Measurements from ENCODE around the gene CFAP97. TPM values are rescaled to one million over a fixed set of nuclear protein-coding genes. Genes with fewer than 3 reads are reported as not detected.

CFAP97 gene
- total RNA-seq, 1 experiment from 2014 or later, result 36.9 TPM

DNA sequence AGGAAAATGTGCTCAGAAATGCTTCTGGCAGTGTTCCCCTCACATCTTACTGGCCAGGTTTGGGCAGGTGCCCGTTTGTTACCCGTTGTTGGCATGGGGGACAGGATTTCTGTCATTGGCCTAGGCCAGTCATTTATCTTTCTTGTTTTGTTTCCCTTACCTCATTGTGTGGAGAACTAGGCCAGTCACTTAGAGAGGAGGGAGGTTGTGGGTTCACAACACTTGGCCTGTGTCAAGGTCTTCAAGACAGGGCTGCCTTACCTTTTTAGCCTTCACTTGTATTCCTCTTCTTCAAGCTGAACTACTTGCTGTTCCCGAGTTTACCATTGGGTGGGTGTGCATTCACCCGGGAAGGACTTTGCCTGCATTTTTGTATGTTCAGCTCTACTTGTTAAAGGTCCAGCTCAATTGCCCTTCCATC is 23.3 kb upstream of the CFAP97 start:
- no peak for DNase-seq
- CTCF ChIA-PET, result interaction anchor here (0.7 to 1.3 kb wide), 2 partner anchors 170 to 199 kb away, joined by 3 read pairs; partner anchors contain the start of genes ANKRD37 and UFSP2
- H3K9me3 Mint-ChIP-seq (ENCODE audit: low read depth, unreplicated experiment), result no peaks in the 10 kb centered on the region
- H3K4me1 Mint-ChIP-seq (ENCODE audit: low read depth, unreplicated experiment), result peaks cover 7% of the 10 kb centered on the region
- intact Hi-C loops (cut with micrococcal nuclease; ENCODE audit: unreplicated experiment), result no loop called here
- no peak overlapping the region for H3K27ac Mint-ChIP-seq (ENCODE audit: unreplicated experiment)
- H3K27me3 Mint-ChIP-seq (ENCODE audit: unreplicated experiment), result no peaks in the 10 kb centered on the region
- no TSS peak for BruUV-seq (replicated peaks)
- no peak overlapping the region for H3K4me3 Mint-ChIP-seq (ENCODE audit: low read depth, unreplicated experiment)
- TF ChIP-seq, protein P1, sequence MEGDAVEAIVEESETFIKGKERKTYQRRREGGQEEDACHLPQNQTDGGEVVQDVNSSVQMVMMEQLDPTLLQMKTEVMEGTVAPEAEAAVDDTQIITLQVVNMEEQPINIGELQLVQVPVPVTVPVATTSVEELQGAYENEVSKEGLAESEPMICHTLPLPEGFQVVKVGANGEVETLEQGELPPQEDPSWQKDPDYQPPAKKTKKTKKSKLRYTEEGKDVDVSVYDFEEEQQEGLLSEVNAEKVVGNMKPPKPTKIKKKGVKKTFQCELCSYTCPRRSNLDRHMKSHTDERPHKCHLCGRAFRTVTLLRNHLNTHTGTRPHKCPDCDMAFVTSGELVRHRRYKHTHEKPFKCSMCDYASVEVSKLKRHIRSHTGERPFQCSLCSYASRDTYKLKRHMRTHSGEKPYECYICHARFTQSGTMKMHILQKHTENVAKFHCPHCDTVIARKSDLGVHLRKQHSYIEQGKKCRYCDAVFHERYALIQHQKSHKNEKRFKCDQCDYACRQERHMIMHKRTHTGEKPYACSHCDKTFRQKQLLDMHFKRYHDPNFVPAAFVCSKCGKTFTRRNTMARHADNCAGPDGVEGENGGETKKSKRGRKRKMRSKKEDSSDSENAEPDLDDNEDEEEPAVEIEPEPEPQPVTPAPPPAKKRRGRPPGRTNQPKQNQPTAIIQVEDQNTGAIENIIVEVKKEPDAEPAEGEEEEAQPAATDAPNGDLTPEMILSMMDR (IDR thresholded peaks at IDR 0.05; ENCODE audit: unreplicated experiment), result no peak
- no peaks in the 10 kb centered on the region for H3K36me3 Mint-ChIP-seq (ENCODE audit: insufficient read depth, unreplicated experiment)

DNA sequence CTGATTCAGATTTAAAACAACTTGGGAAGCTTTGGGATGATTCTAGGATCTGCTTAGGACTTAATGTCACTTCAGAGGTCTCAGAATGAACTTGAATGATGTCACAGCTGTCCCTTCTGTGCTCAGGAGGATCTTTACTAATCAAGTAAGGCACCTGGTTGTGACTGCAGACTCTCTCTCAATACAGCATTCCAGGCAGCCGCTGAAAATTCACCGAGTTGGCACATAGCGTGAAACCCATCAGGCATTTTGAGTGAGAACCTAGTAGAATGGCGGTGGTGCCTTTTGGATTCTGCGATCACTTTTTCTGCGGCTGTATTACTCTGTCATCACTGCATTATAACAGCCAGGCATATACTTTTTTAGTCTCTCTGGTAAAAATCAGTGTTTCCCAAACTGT is 22.1 kb upstream of the CFAP97 start:
- TF ChIP-seq, protein P1 (IDR thresholded peaks at IDR 0.05; ENCODE audit: unreplicated experiment), result no peak
- CTCF ChIA-PET, result no interaction called here
- DNase-seq, result no peak
- H3K27me3 Mint-ChIP-seq (ENCODE audit: unreplicated experiment), result no peaks in the 10 kb centered on the region
- BruUV-seq (replicated peaks), result no TSS peak
- peaks cover 9% of the 10 kb centered on the region for H3K4me1 Mint-ChIP-seq (ENCODE audit: low read depth, unreplicated experiment)
- no peak overlapping the region for H3K27ac Mint-ChIP-seq (ENCODE audit: unreplicated experiment)
- peaks cover 5% of the 10 kb centered on the region for H3K9me3 Mint-ChIP-seq (ENCODE audit: low read depth, unreplicated experiment)
- intact Hi-C loops (cut with micrococcal nuclease; ENCODE audit: unreplicated experiment), result no loop called here
- H3K4me3 Mint-ChIP-seq (ENCODE audit: low read depth, unreplicated experiment), result no peak overlapping the region
- peaks cover 5% of the 10 kb centered on the region for H3K36me3 Mint-ChIP-seq (ENCODE audit: insufficient read depth, unreplicated experiment)

DNA sequence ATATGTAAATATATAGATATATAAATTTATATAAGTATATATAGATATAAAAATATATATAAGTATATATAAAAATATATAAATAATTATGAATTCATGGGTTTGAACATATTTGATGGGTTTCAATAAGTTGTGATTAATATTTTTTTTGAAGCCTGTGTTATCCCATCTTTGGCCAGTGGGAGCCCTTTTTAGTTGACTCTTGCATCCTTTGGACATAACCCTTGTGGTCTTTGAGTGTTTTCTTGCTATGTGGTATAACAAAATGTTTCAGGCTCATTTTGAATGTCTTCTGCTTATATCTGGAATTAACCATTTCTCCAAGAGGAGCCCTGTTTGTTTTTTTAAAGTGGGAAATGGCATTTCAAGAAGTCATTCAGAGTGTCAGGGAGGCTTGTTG is 20.8 kb upstream of the CFAP97 start:
- intact Hi-C loops (cut with micrococcal nuclease; ENCODE audit: unreplicated experiment), result no loop called here
- peaks cover 9% of the 10 kb centered on the region for H3K4me1 Mint-ChIP-seq (ENCODE audit: low read depth, unreplicated experiment)
- H3K9me3 Mint-ChIP-seq (ENCODE audit: low read depth, unreplicated experiment), result peaks cover 5% of the 10 kb centered on the region
- TF ChIP-seq, protein P1 (IDR thresholded peaks at IDR 0.05; ENCODE audit: unreplicated experiment), result no peak
- H3K4me3 Mint-ChIP-seq (ENCODE audit: low read depth, unreplicated experiment), result no peak overlapping the region
- H3K36me3 Mint-ChIP-seq (ENCODE audit: insufficient read depth, unreplicated experiment), result peaks cover 5% of the 10 kb centered on the region
- no TSS peak for BruUV-seq (replicated peaks)
- CTCF ChIA-PET, result no interaction called here
- no peak for DNase-seq
- H3K27ac Mint-ChIP-seq (ENCODE audit: unreplicated experiment), result no peak overlapping the region
- H3K27me3 Mint-ChIP-seq (ENCODE audit: unreplicated experiment), result no peaks in the 10 kb centered on the region

DNA sequence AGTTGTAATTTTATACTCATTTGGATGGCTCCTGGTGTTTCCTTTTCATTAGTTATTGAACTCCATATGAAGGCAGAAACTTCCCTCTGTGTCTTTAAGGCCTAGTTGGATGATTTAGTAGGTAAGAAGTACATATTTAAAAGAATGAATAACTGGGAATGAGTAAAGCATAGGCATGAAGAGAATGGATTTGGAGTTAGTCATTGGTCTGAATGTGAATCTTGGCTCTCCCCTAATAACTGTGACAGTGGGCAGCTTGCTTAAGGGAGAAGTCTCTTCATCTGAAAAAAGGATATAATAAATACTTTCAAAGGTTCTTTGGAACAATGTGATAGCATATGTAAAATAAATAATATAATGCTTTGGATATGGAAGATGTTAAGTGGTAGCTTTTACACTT is 18.8 kb upstream of the CFAP97 start:
- BruUV-seq (replicated peaks), result no TSS peak
- peaks cover 5% of the 10 kb centered on the region for H3K36me3 Mint-ChIP-seq (ENCODE audit: insufficient read depth, unreplicated experiment)
- no peak for DNase-seq
- H3K27me3 Mint-ChIP-seq (ENCODE audit: unreplicated experiment), result no peaks in the 10 kb centered on the region
- TF ChIP-seq, protein P1 (IDR thresholded peaks at IDR 0.05; ENCODE audit: unreplicated experiment), result no peak
- CTCF ChIA-PET, result no interaction called here
- intact Hi-C loops (cut with micrococcal nuclease; ENCODE audit: unreplicated experiment), result no loop called here
- H3K9me3 Mint-ChIP-seq (ENCODE audit: low read depth, unreplicated experiment), result peaks cover 5% of the 10 kb centered on the region
- H3K4me3 Mint-ChIP-seq (ENCODE audit: low read depth, unreplicated experiment), result no peak overlapping the region
- H3K4me1 Mint-ChIP-seq (ENCODE audit: low read depth, unreplicated experiment), result peaks cover 9% of the 10 kb centered on the region
- no peak overlapping the region for H3K27ac Mint-ChIP-seq (ENCODE audit: unreplicated experiment)
